ENCODE results near the gene SIPA1L3. TPM values are rescaled to one million over a fixed set of nuclear protein-coding genes. Genes with fewer than 3 reads are reported as not detected.

SIPA1L3 gene
- total RNA-seq, 1 experiment from 2014 or later = 125 TPM

DNA sequence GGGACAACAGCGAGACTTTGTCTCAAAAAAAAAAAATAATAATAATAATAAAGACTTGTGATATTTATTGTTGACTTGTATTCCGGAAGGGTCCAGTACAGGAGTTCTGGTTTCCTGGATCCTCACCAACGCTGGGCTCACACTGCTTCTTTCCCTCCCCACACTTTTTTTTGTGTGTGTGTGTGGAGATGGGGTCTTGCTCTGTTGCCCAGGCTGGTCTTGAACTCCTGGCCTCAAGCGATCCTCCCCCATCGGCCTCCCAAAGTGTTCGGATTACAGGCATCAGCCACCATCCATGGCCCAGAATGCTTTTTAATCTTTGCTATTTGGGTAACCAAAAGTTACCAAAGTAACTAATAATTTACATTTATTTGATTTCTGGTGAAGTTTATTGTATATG, 39.1 kb downstream of the SIPA1L3 start:
- Histone ChIP-seq H3K4me3 (ENCODE audit: low read depth, low read length) (no peak overlapping the region), H3K27me3 (replicated peaks; ENCODE audit: control insufficient read depth, insufficient read depth, low read length) (no peaks in the 10 kb centered on the region), H3K4me1 (peaks cover 43% of the 10 kb centered on the region), H3K9me3 (no peaks in the 10 kb centered on the region), H3K36me3 (ENCODE audit: control insufficient read depth, insufficient read depth, low read length) (peaks cover 2% of the 10 kb centered on the region)
- no peak for TF ChIP-seq CTCF (IDR thresholded peaks at IDR 0.05; ENCODE audit: insufficient read depth in 1 of 2, low read depth in 1 of 2, low read length in 1 of 2, severe bottlenecking in 1 of 2, unreplicated experiment in 1 of 2)
- CTCF ChIA-PET = no interaction called here
- intact Hi-C loops (cut with micrococcal nuclease; ENCODE audit: unreplicated experiment) = no loop called here
- Mint-ChIP-seq H3K27ac (ENCODE audit: unreplicated experiment) (no peak overlapping the region), H3K9me3 (ENCODE audit: unreplicated experiment) (no peaks in the 10 kb centered on the region), H3K36me3 (ENCODE audit: insufficient read depth, unreplicated experiment) (peaks cover 82% of the 10 kb centered on the region), H3K4me3 (ENCODE audit: unreplicated experiment) (no peak overlapping the region), H3K4me1 (ENCODE audit: low read depth, unreplicated experiment) (peaks cover 59% of the 10 kb centered on the region), H3K27me3 (ENCODE audit: insufficient read depth, unreplicated experiment) (no peaks in the 10 kb centered on the region)
- DNase-seq = no peak
- POLR2A ChIA-PET = no interaction called here
- BruUV-seq (replicated peaks) = no TSS peak

GRCh38 chr19:37947778-37948177, 40.8 kb downstream of the SIPA1L3 start:
- Mint-ChIP-seq H3K4me3 (ENCODE audit: unreplicated experiment) (no peak overlapping the region), H3K27ac (ENCODE audit: unreplicated experiment) (peak overlapping the region; percentile 78), H3K36me3 (ENCODE audit: insufficient read depth, unreplicated experiment) (peaks cover 76% of the 10 kb centered on the region), H3K27me3 (ENCODE audit: insufficient read depth, unreplicated experiment) (no peaks in the 10 kb centered on the region), H3K9me3 (ENCODE audit: unreplicated experiment) (no peaks in the 10 kb centered on the region), H3K4me1 (ENCODE audit: low read depth, unreplicated experiment) (peaks cover 44% of the 10 kb centered on the region)
- Histone ChIP-seq H3K36me3 (ENCODE audit: control insufficient read depth, insufficient read depth, low read length) (peaks cover 2% of the 10 kb centered on the region), H3K4me3 (ENCODE audit: low read depth, low read length) (no peak overlapping the region), H3K9me3 (no peaks in the 10 kb centered on the region), H3K27me3 (replicated peaks; ENCODE audit: control insufficient read depth, insufficient read depth, low read length) (no peaks in the 10 kb centered on the region), H3K4me1 (peaks cover 55% of the 10 kb centered on the region)
- intact Hi-C loops (cut with micrococcal nuclease; ENCODE audit: unreplicated experiment) = no loop called here
- TF ChIP-seq CTCF (IDR thresholded peaks at IDR 0.05; ENCODE audit: insufficient read depth in 1 of 2, low read depth in 1 of 2, low read length in 1 of 2, severe bottlenecking in 1 of 2, unreplicated experiment in 1 of 2) = no peak
- POLR2A ChIA-PET = no interaction called here
- BruUV-seq (replicated peaks) = no TSS peak
- CTCF ChIA-PET = no interaction called here
- DNase-seq = no peak

GRCh38 chr19:37948362-37948761, 41.4 kb downstream of the SIPA1L3 start:
- Histone ChIP-seq H3K4me1 (peaks cover 55% of the 10 kb centered on the region), H3K9me3 (no peaks in the 10 kb centered on the region), H3K4me3 (ENCODE audit: low read depth, low read length) (no peak overlapping the region), H3K36me3 (ENCODE audit: control insufficient read depth, insufficient read depth, low read length) (peaks cover 2% of the 10 kb centered on the region), H3K27me3 (replicated peaks; ENCODE audit: control insufficient read depth, insufficient read depth, low read length) (no peaks in the 10 kb centered on the region)
- ChIA-PET POLR2A (no interaction called here), CTCF (no interaction called here)
- Mint-ChIP-seq H3K9me3 (ENCODE audit: unreplicated experiment) (no peaks in the 10 kb centered on the region), H3K4me1 (ENCODE audit: low read depth, unreplicated experiment) (peaks cover 40% of the 10 kb centered on the region), H3K27me3 (ENCODE audit: insufficient read depth, unreplicated experiment) (no peaks in the 10 kb centered on the region), H3K36me3 (ENCODE audit: insufficient read depth, unreplicated experiment) (peaks cover 70% of the 10 kb centered on the region), H3K4me3 (ENCODE audit: unreplicated experiment) (no peak overlapping the region), H3K27ac (ENCODE audit: unreplicated experiment) (peak overlapping the region; percentile 78)
- no TSS peak for BruUV-seq (replicated peaks)
- no peak for TF ChIP-seq CTCF (IDR thresholded peaks at IDR 0.05; ENCODE audit: insufficient read depth in 1 of 2, low read depth in 1 of 2, low read length in 1 of 2, severe bottlenecking in 1 of 2, unreplicated experiment in 1 of 2)
- intact Hi-C loops (cut with micrococcal nuclease; ENCODE audit: unreplicated experiment) = no loop called here
- no peak for DNase-seq
